GM19463 (cell line): Measurements from ENCODE around the gene TEX9.
"Not testable (repeated sequence)": the region's sequence is repeated elsewhere in the genome, so short reads cannot be mapped to it uniquely, and the experiment has no call there.

ENCODE experiments used
- ATAC-seq: cut with Tn5 transposase; IDR thresholded peaks from one replicate; pipeline ENCODE4 v1.9.1; 2021; ENCODE audit warnings: mild to moderate bottlenecking, moderate library complexity; ENCODE audit not compliant: unreplicated experiment

TEX9 gene

GRCh38 chr15:56361987-56362386, 3.2 kb upstream of the TEX9 start:
- no peak for ATAC-seq

GRCh38 chr15:56366211-56366610, 985 bp downstream of the TEX9 start:
- no peak for ATAC-seq

GRCh38 chr15:56367156-56367555, 1.9 kb downstream of the TEX9 start:
- ATAC-seq = no peak

- ATAC-seq = no peak
These were observed 4.0 kb downstream of the TEX9 start for GRCh38 chr15:56369234-56369633.

GRCh38 chr15:56371495-56372147, 6.4 kb downstream of the TEX9 start:
- ATAC-seq = peak; percentile 93

- ATAC-seq = not testable (repeated sequence)
These were observed 9.5 kb downstream of the TEX9 start for GRCh38 chr15:56374693-56375092.

GRCh38 chr15:56377822-56378221, 12.6 kb downstream of the TEX9 start:
- ATAC-seq = not testable (repeated sequence)

GRCh38 chr15:56383010-56383409, 17.8 kb downstream of the TEX9 start:
- no peak for ATAC-seq

- ATAC-seq = no peak
These were observed 20.7 kb downstream of the TEX9 start for GRCh38 chr15:56385908-56386307.

GRCh38 chr15:56390739-56391267, 25.6 kb downstream of the TEX9 start:
- no peak for ATAC-seq

- ATAC-seq = no peak
These were observed 28.1 kb downstream of the TEX9 start for GRCh38 chr15:56393277-56393676.

GRCh38 chr15:56394909-56395308, 29.7 kb downstream of the TEX9 start:
- ATAC-seq = no peak

- not testable (repeated sequence) for ATAC-seq
These were observed 32.1 kb downstream of the TEX9 start for GRCh38 chr15:56397325-56397724.

- ATAC-seq = not testable (repeated sequence)
These were observed 34.0 kb downstream of the TEX9 start for GRCh38 chr15:56399209-56399608.

- no peak for ATAC-seq
These were observed 45.5 kb downstream of the TEX9 start for GRCh38 chr15:56410721-56411120.

- ATAC-seq = no peak
These were observed 46.0 kb downstream of the TEX9 start for GRCh38 chr15:56411122-56411749.

- not testable (repeated sequence) for ATAC-seq
These were observed 48.0 kb downstream of the TEX9 start for GRCh38 chr15:56413114-56413733.

- ATAC-seq = no peak
These were observed 60.0 kb downstream of the TEX9 start for GRCh38 chr15:56425276-56425675.

GRCh38 chr15:56425976-56426375, 60.8 kb downstream of the TEX9 start:
- ATAC-seq = no peak

GRCh38 chr15:56428821-56429458, 63.7 kb downstream of the TEX9 start:
- ATAC-seq = no peak

GRCh38 chr15:56432304-56432703, 67.1 kb downstream of the TEX9 start:
- ATAC-seq = no peak
